ENCODE data around the gene ALOX5. TPM values are rescaled to one million over a fixed set of nuclear protein-coding genes. Genes with fewer than 3 reads are reported as not detected.

ALOX5 gene
- total and polyA plus RNA-seq, 10 of the 15 experiments (the other 5 are each of a cell fraction or from before 2014, with no cell fraction given), result 0.43 to 102 (median 34.2) TPM

DNA sequence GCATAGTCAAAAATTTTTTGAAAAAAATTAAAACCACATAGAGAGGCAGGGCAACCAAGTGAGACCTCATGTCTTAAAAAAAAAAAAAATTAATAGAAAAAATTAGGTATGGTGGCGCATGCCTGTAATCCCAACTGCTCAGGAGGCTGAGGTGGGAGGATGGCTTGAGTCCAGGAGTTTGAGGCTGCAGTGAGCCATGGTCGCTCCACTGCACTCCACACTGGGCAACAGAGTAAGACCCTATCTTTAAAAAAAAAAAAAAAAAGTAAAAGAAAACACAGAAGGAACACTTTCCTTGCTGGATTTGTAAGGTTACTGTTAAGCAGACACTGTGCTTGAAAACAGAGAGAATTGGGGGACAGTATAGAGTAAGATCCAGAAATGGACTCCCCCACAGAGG is 58.1 kb downstream of the ALOX5 start:
- TF ChIP-seq, protein P1, sequence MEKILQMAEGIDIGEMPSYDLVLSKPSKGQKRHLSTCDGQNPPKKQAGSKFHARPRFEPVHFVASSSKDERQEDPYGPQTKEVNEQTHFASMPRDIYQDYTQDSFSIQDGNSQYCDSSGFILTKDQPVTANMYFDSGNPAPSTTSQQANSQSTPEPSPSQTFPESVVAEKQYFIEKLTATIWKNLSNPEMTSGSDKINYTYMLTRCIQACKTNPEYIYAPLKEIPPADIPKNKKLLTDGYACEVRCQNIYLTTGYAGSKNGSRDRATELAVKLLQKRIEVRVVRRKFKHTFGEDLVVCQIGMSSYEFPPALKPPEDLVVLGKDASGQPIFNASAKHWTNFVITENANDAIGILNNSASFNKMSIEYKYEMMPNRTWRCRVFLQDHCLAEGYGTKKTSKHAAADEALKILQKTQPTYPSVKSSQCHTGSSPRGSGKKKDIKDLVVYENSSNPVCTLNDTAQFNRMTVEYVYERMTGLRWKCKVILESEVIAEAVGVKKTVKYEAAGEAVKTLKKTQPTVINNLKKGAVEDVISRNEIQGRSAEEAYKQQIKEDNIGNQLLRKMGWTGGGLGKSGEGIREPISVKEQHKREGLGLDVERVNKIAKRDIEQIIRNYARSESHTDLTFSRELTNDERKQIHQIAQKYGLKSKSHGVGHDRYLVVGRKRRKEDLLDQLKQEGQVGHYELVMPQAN (conservative IDR thresholded peaks at IDR 0.05), result no peak
- no peak for TF ChIP-seq FOS (IDR thresholded peaks at IDR 0.05; ENCODE audit: borderline replicate concordance, extremely low read depth, insufficient read length)
- TF ChIP-seq SUPT20H (IDR thresholded peaks at IDR 0.05; ENCODE audit: borderline replicate concordance, control insufficient read depth, low read depth, low read length), result no peak
- no peak for TF ChIP-seq NFIC (IDR thresholded peaks at IDR 0.05; ENCODE audit: low read depth, low read length)
- TF ChIP-seq RAD51 (IDR thresholded peaks at IDR 0.05), result no peak
- ChIA-PET RAD21 (ENCODE audit: unreplicated experiment) (interaction anchor here (1.0 kb wide), 1 partner anchor 182 kb away, joined by 3 read pairs; no protein-coding TSS in a partner anchor), CTCF (no interaction called here), POLR2A (interaction anchor here (0.8 kb wide), 1 partner anchor 7 kb away, joined by 3 read pairs; no protein-coding TSS in a partner anchor), SMC1A (ENCODE audit: uncharacterized antibody, unreplicated experiment) (interaction anchor here (1.7 kb wide), 1 partner anchor 11 kb away, joined by 9 read pairs; no protein-coding TSS in a partner anchor)
- FAIRE-seq (no peak), ATAC-seq (no peak), DNase-seq (ENCODE audit: low read depth, low spot score) (no peak)
- no peak overlapping the region for H3K27ac ChIP-seq (ENCODE audit: control insufficient read depth, insufficient read depth)
- peaks cover 0 to 5% of the 10 kb centered on the region in 2 experiments; a peak in 1 of 4 replicates for H3K36me3 ChIP-seq (ENCODE audit: control insufficient read depth in 2 of 2, insufficient read depth in 2 of 2, low read length in 1 of 2)
- no peak overlapping the region for H3K9ac ChIP-seq (ENCODE audit: control insufficient read depth, insufficient read depth, low read length)
- H3K4me3 ChIP-seq, result no peak overlapping the region
- no peak overlapping the region for H3K4me2 ChIP-seq (ENCODE audit: control insufficient read depth, insufficient read depth)
- peaks cover 24% of the 10 kb centered on the region for H3K4me1 ChIP-seq (ENCODE audit: control insufficient read depth, insufficient read depth, low read length)
- no peak overlapping the region for H2AFZ ChIP-seq (ENCODE audit: control insufficient read depth, low read depth, low read length)
- no peaks in the 10 kb centered on the region for H4K20me1 ChIP-seq (ENCODE audit: control insufficient read depth, insufficient read depth)
- peaks cover 2% of the 10 kb centered on the region; the same call in 2 of the 3 replicates for H3K9me3 ChIP-seq (replicated peaks; ENCODE audit: control insufficient read depth, insufficient read depth, low read length)
- no TSS peak for BruUV-seq (replicated peaks)
- 100% methylated on average over 1 of the region's 2 CpGs for WGBS (ENCODE audit: insufficient coverage, insufficient replicate concordance, low lambda C conversion rate, missing lambda C conversion rate)
- no peaks in the 10 kb centered on the region for H3K27me3 ChIP-seq (replicated peaks in 1 of 2; ENCODE audit: control insufficient read depth in 2 of 2, insufficient read depth in 2 of 2, low read length in 1 of 2)
- H3K79me2 ChIP-seq (ENCODE audit: control insufficient read depth, insufficient read depth, low read length), result no peaks in the 10 kb centered on the region
- in situ Hi-C loops (cut with MboI) (no loop called here), intact Hi-C loops (cut with micrococcal nuclease; ENCODE audit: unreplicated experiment) (no loop called here)
